ENCODE measurements around the gene ARL13B. TPM values are rescaled to one million over a fixed set of nuclear protein-coding genes. Genes with fewer than 3 reads are reported as not detected.

The ARL13B gene
- total and polyA plus RNA-seq, 9 donors = 6.2 to 16.3 (median 11.8) TPM

- TF ChIP-seq EP300 (IDR thresholded peaks at IDR 0.05) (no peak), POLR2A (IDR thresholded peaks at IDR 0.05) (no peak)
- H3K27ac ChIP-seq = no peak overlapping the region
- intact Hi-C loops (cut with DNase I) = no loop called here
- H3K9me3 ChIP-seq = no peaks in the 10 kb centered on the region
- no peaks in the 10 kb centered on the region for H3K4me1 ChIP-seq (ENCODE audit: insufficient read depth)
- H3K4me3 ChIP-seq = no peak overlapping the region
- H3K36me3 ChIP-seq = no peaks in the 10 kb centered on the region
- no peak for DNase-seq
- H3K27me3 ChIP-seq = no peaks in the 10 kb centered on the region
- WGBS, 3 donors = 79 to 80% (median 80%) methylated on average over 3 of the region's 3 CpGs
These were observed 118.5 kb downstream of the ARL13B start for GRCh38 chr3:94098452-94098851.

DNA sequence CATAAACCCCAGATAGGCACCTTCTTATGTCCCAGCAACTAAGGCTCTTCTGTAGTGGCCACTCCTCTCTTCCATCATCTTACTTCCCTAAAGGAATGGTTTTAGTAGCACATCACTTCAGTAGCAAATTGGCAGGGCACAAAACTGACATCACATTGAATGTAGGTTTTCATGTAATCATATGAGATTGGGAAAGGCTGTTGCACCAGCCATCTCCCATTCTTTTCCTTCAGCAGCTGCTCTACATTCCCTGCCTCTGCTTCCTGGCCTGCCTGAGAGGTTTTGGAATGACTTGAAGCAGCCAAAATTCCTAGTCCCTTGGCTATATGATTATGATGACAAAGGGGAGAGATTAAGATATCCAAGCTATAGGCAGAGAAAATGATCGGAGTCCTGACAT is 119.4 kb downstream of the ARL13B start:
- no peak overlapping the region for H3K27ac ChIP-seq
- 95 to 96% (median 96%) methylated on average over 1 of the region's 1 CpG for WGBS, 3 donors
- intact Hi-C loops (cut with DNase I) = no loop called here
- no peak for DNase-seq
- H3K4me3 ChIP-seq = no peak overlapping the region
- TF ChIP-seq POLR2A (IDR thresholded peaks at IDR 0.05) (no peak), EP300 (IDR thresholded peaks at IDR 0.05) (no peak), CTCF (IDR thresholded peaks at IDR 0.05) (no peak)
- H3K9me3 ChIP-seq = no peaks in the 10 kb centered on the region
- no peaks in the 10 kb centered on the region for H3K36me3 ChIP-seq
- H3K27me3 ChIP-seq = no peaks in the 10 kb centered on the region
- no peaks in the 10 kb centered on the region for H3K4me1 ChIP-seq (ENCODE audit: insufficient read depth)

GRCh38 chr3:94101860-94102259 is 121.9 kb downstream of the ARL13B start:
- no peak overlapping the region for H3K27ac ChIP-seq
- H3K4me3 ChIP-seq = no peak overlapping the region
- intact Hi-C loops (cut with DNase I) = no loop called here
- no peak for TF ChIP-seq POLR2A (IDR thresholded peaks at IDR 0.05)
- no peak for TF ChIP-seq CTCF (IDR thresholded peaks at IDR 0.05)
- TF ChIP-seq EP300 (IDR thresholded peaks at IDR 0.05) = no peak
- no peak for DNase-seq
- H3K27me3 ChIP-seq = no peaks in the 10 kb centered on the region
- 60 to 63% (median 63%) methylated on average over 4 of the region's 4 CpGs for WGBS, 3 donors
- H3K9me3 ChIP-seq = no peaks in the 10 kb centered on the region
- no peaks in the 10 kb centered on the region for H3K36me3 ChIP-seq
- H3K4me1 ChIP-seq (ENCODE audit: insufficient read depth) = no peaks in the 10 kb centered on the region

Small RNA genes lying within 50 kb of the gene (small RNA-seq; reads per million reads assigned to genes)
- gene RF00019 (not detected), gene RNU6-511P (not detected)

Other genes with a start within 250 kb of the ARL13B start
- gene PROS1, start 6.3 kb upstream of the ARL13B start, total RNA-seq = 10 to 100 TPM; 41.6 to 95.1 (median 50.0) TPM
- 10 to 100 TPM; 44.0 to 68.8 TPM for gene PROS1, start 6.3 kb upstream of the ARL13B start, polyA plus RNA-seq
- under 1 TPM in 3 of 7 donors, not detected in 4; 0.31 to 0.46 (median 0.35) TPM for gene STX19, start 48.4 kb downstream of the ARL13B start, total RNA-seq
- gene STX19, start 48.4 kb downstream of the ARL13B start, polyA plus RNA-seq = not detected
- 10 to 100 TPM in 3 of 7 donors, 1 to 10 TPM in 4; 4.6 to 13.9 (median 8.7) TPM for gene DHFR2, start 82.8 kb downstream of the ARL13B start, total RNA-seq
- 10 to 100 TPM in 1 of 2 donors, 1 to 10 TPM in 1; 7.8 to 10.3 TPM for gene DHFR2, start 82.8 kb downstream of the ARL13B start, polyA plus RNA-seq
- gene NSUN3, start 82.9 kb downstream of the ARL13B start, total RNA-seq = 10 to 100 TPM in 6 of 7 donors, 1 to 10 TPM in 1; 9.9 to 14.9 (median 12.6) TPM
- 1 to 10 TPM; 7.1 to 7.5 TPM for gene NSUN3, start 82.9 kb downstream of the ARL13B start, polyA plus RNA-seq

All from ovary (tissue), 9 donors.